Body of pancreas (tissue), 4 donors: Measurements from ENCODE around the gene KRTAP4-16. TPM values are rescaled to one million over a fixed set of nuclear protein-coding genes. Genes with fewer than 3 reads are reported as not detected.
"Not testable (repeated sequence)": the region's sequence is repeated elsewhere in the genome, so short reads cannot be mapped to it uniquely, and the experiment has no call there.

Experiments
- ATAC-seq: fragments of 150-250 bp; one replicate; pipeline ENCODE4 v1.9.1; 2016
- DNase-seq, 4 donors: peaks; one replicate each; pipeline ENCODE4 v3.0.0-alpha.2; 2019
- H3K27ac ChIP-seq, 4 donors: fragments of 200-600 bp; sonication (generic); 1 replicate in 3 of 4; 2 replicates in 1 of 4; pipeline versions ENCODE4 v1.5.1 to v1.6.1; 2016 to 2019; ENCODE audit warnings: mild to moderate bottlenecking in 1 of 4, mixed read lengths in 1 of 4, moderate library complexity in 1 of 4
- H3K27me3 ChIP-seq, 2 donors: fragments of 200-600 bp; sonication (generic); one replicate each; pipeline ENCODE4 v1.6.0; 2016; ENCODE audit warnings: mild to moderate bottlenecking in 1 of 2
- H3K36me3 ChIP-seq, 2 donors: fragments of 200-600 bp; sonication (generic); replicated peaks in 1 of 2; 2 replicates each; pipeline ENCODE4 v1.5.1; 2016; ENCODE audit warnings: low read depth in 2 of 2; ENCODE audit not compliant: insufficient read depth in 1 of 2
- H3K4me1 ChIP-seq: fragments of 200-600 bp; sonication (generic); one replicate; pipeline ENCODE4 v1.6.0; 2016
- H3K4me3 ChIP-seq, 2 donors: fragments of 200-600 bp; sonication (generic); 1 replicate in 1 of 2; 2 replicates in 1 of 2; pipeline ENCODE4 v1.5.1; 2016 to 2019
- H3K9me3 ChIP-seq, 3 donors: fragments of 200-600 bp; sonication (generic); 1 replicate in 2 of 3; 2 replicates in 1 of 3; pipeline ENCODE4 v1.5.1; 2016
- POLR2A ChIP-seq, 3 donors: fragments of 450-650 bp; IDR thresholded peaks; one replicate each; pipeline ENCODE4 v1.6.1; 2016; ENCODE audit warnings: antibody characterized with exemption in 3 of 3, mild to moderate bottlenecking in 2 of 3
- WGBS, 2 donors: methylation state at CpG; one replicate each; pipeline ENCODE4 v1.1.5; 2017; 5-methylcytosine and 5-hydroxymethylcytosine counted together
- intact Hi-C: fragments of 100-400 bp; cut with DNase I; formaldehyde crosslinking; loops from one replicate; pipeline ENCODE4 v1.15.1; 2023
- total RNA-seq, 2 donors: library from RNA; depleted of rRNA; stranded (reverse); fragments of >200 nt; gene quantifications; one replicate each; pipeline ENCODE4 v1.1.0, GENCODE V29; 2016
- TF ChIP-seq, protein P1 (sequence below), 7 experiments: fragments of 450-650 bp in 4 of 7; fragments of 200-600 bp in 3 of 7; sonication (generic) in 3 of 7; IDR thresholded peaks; one replicate each; pipeline ENCODE4 v1.5.1; 2016 to 2019; ENCODE audit warnings: antibody characterized with exemption in 7 of 7

KRTAP4-16 gene
- total RNA-seq, 2 donors from 2014 or later, result not detected

DNA sequence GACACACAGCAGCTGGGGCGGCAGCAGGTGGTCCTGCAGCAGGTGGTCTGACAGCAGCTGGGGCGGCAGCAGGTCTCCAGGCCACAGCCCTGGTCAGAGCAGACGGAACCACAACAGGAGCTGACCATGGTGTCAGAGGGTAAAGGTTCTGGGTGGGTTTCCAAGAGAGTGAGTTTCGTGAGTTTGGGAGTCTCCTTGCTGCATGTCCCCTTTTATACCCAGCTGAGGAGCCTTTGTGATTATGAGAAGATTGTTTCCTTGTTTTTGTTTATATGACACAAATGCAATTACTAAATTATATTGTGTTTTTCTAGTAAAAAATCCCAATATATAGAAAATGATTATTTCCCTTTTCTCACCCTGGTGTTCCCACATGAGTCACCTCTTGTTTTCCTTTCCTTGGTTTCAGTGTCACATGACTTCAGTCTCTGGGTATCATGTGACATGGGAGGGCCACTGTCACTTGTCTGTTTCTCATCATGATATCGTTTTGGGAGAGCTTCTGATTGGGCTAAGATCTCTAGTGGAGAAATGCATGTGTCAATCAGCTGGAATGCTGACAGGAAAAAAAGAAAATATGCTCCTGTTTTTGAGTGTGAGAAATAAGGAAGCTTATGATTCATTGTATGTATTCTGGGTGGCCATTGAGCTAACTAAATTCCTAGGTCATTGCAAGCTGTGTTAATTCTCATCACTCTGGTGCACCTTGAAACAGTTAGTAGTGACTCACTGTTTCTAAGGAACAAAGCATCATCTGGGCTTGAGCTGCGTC is 38.5 kb upstream of the KRTAP4-16 start, which contains the start of gene KRTAP4-6:
TSS of gene KRTAP4-6 (minus strand) at position 185 of the 772 bp plus-strand sequence. CDS start at position 128, 57 bp downstream.
- H3K4me1 ChIP-seq, result no peaks in the 10 kb centered on the region
- no peak for DNase-seq
- intact Hi-C loops, result no loop called here
- 68 to 72% methylated on average over 5 to 6 of the region's 6 CpGs for WGBS, 2 donors
- TF ChIP-seq, protein P1, sequence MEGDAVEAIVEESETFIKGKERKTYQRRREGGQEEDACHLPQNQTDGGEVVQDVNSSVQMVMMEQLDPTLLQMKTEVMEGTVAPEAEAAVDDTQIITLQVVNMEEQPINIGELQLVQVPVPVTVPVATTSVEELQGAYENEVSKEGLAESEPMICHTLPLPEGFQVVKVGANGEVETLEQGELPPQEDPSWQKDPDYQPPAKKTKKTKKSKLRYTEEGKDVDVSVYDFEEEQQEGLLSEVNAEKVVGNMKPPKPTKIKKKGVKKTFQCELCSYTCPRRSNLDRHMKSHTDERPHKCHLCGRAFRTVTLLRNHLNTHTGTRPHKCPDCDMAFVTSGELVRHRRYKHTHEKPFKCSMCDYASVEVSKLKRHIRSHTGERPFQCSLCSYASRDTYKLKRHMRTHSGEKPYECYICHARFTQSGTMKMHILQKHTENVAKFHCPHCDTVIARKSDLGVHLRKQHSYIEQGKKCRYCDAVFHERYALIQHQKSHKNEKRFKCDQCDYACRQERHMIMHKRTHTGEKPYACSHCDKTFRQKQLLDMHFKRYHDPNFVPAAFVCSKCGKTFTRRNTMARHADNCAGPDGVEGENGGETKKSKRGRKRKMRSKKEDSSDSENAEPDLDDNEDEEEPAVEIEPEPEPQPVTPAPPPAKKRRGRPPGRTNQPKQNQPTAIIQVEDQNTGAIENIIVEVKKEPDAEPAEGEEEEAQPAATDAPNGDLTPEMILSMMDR (IDR thresholded peaks at IDR 0.05), result no peak
- TF ChIP-seq POLR2A (IDR thresholded peaks at IDR 0.05), result no peak
- no peak within 1 kb of the TSS for H3K4me3 ChIP-seq
- H3K27me3 ChIP-seq, result no peaks in the 10 kb centered on the region
- H3K36me3 ChIP-seq, result no peaks in the 10 kb centered on the region
- H3K27ac ChIP-seq, result no peak within 1 kb of the TSS
- no peak for ATAC-seq
- H3K9me3 ChIP-seq, result no peaks in the 10 kb centered on the region

DNA sequence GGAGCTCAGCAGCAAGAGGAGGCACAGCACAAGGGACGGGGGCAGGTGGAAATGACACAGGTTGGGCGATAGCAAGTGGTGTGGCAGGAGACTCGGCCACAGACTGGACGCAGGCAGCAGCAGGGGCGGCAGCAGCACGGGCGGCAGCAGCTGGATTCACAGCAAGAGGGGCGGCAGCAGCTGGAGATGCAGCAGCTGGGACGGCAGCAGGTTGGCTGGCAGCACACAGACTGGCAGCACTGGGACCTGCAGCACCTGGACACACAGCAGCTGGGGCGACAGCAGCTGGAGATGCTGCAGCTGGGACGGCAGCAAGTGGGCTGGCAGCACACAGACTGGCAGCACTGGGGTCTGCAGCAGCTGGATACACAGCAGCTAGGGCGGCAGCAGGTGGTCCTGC is 37.9 kb upstream of the KRTAP4-16 start:
- H3K9me3 ChIP-seq, intact Hi-C loops, H3K4me3 ChIP-seq, DNase-seq, H3K27me3 ChIP-seq, H3K27ac ChIP-seq, H3K4me1 ChIP-seq, H3K36me3 ChIP-seq, ATAC-seq: not testable (repeated sequence)
- WGBS, 2 donors, result 78 to 83% methylated on average over 11 to 12 of the region's 12 CpGs

DNA sequence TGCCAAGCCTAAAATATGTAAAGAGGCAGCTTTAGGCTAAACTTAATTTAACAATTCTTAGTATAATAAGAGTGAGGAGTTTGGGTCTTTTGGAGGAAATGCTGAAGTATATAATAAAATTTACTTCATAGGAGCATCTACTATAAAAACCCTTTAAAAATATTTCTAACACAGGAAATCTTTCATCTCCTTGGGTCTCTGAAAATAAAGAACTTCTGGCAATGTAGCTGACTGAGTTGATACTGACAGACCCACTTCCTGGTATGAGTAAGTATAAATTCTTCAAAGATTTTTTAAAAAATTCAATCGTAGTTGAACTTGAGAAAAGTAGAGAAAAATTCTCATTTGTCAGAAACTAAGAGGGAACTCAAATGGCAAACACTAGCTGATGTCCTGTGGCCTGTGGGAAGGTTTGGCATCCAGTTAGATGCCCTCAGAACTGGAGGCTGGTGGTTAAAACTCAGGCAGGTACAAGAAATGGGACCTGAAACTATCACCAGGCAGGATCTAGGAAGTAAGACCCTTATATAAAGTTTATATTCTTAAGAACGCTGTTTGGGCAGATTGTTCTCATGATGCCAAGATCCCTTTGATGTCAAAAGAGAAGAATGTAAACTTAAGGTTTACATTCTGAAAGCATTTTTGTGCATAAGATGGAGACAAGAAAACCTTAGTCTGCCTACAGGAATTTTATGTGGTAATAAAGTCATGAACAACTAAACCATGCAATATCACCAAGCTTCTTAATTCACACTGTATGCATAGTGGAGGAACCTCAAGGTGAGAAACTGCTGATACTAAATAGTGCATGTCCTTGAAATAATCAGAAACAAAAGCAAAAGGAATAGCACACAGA is 32.1 kb upstream of the KRTAP4-16 start:
- Histone ChIP-seq H3K4me1 (no peaks in the 10 kb centered on the region), H3K27ac (no peak overlapping the region), H3K9me3 (no peaks in the 10 kb centered on the region), H3K36me3 (no peaks in the 10 kb centered on the region), H3K4me3 (no peak overlapping the region), H3K27me3 (no peaks in the 10 kb centered on the region)
- intact Hi-C loops, result no loop called here
- DNase-seq (no peak), ATAC-seq (no peak)
- TF ChIP-seq, protein P1 (IDR thresholded peaks at IDR 0.05), result no peak
- TF ChIP-seq POLR2A (IDR thresholded peaks at IDR 0.05), result no peak
- 50 to 57% methylated on average over 2 of the region's 2 CpGs for WGBS, 2 donors

DNA sequence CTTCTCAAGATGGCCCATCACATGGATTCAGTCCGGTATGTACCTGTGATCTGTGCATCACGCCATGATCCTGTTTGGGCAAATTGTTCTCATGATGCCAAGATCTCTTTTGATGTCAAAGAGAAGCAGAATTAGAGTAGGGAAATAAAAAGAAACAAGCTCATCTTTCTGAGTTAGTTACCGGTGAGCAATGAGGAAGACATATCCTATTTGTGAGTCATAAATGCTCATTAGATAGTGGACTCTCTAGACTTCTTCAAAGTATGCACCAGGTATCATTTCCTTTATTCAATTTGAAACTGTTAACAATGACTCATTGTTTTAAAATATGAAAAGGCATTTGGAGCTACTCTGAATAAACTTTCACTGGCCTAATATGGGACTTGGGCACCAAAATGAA is 30.0 kb upstream of the KRTAP4-16 start:
- H3K27ac ChIP-seq, result no peak overlapping the region
- TF ChIP-seq, protein P1 (IDR thresholded peaks at IDR 0.05), result no peak
- TF ChIP-seq POLR2A (IDR thresholded peaks at IDR 0.05), result no peak
- no peak for ATAC-seq
- H3K9me3 ChIP-seq, result no peaks in the 10 kb centered on the region
- no peaks in the 10 kb centered on the region for H3K36me3 ChIP-seq
- no peak for DNase-seq
- no peak overlapping the region for H3K4me3 ChIP-seq
- no peaks in the 10 kb centered on the region for H3K27me3 ChIP-seq
- intact Hi-C loops, result no loop called here
- H3K4me1 ChIP-seq, result no peaks in the 10 kb centered on the region
- 71 to 73% methylated on average over 3 of the region's 3 CpGs for WGBS, 2 donors

DNA sequence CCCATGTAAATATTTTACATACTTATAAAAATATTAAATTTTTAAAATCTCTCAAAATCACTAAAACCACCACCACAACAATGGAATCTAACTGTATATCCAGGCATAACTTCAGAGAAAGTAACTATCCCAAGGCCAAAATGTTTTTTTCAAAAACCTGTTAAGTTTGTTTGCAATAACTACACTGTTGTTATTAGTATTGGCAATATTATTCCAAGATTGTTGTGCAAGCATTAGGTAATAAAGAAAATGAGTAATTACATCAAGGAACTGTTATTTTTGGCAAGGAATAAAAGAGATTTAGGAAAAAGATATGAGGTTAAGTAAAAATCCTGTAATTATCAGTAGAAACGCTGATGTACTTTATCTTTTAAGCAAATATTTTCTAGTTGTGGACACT is 25.4 kb upstream of the KRTAP4-16 start:
- ATAC-seq, result no peak
- Histone ChIP-seq H3K9me3 (no peaks in the 10 kb centered on the region), H3K27me3 (no peaks in the 10 kb centered on the region), H3K4me1 (no peaks in the 10 kb centered on the region), H3K27ac (no peak overlapping the region), H3K4me3 (no peak overlapping the region), H3K36me3 (no peaks in the 10 kb centered on the region)
- TF ChIP-seq, protein P1 (IDR thresholded peaks at IDR 0.05), result no peak
- no peak for TF ChIP-seq POLR2A (IDR thresholded peaks at IDR 0.05)
- WGBS, 2 donors, result 13 to 15% methylated on average over 1 of the region's 1 CpG
- intact Hi-C loops, result no loop called here
- DNase-seq, result no peak
